ENCODE results near the gene ZFAND3.

ZFAND3 gene

GRCh38 chr6:37788259-37788658, 31.3 kb upstream of the ZFAND3 start:
- Mint-ChIP-seq H3K27me3 (peaks cover 24% of the 10 kb centered on the region), H3K27ac (no peak overlapping the region), H3K9me3 (no peaks in the 10 kb centered on the region), H3K4me1 (ENCODE audit: low read depth) (peaks cover 20% of the 10 kb centered on the region), H3K36me3 (ENCODE audit: low read depth) (no peaks in the 10 kb centered on the region), H3K4me3 (no peak overlapping the region)

- Mint-ChIP-seq H3K36me3 (ENCODE audit: low read depth) (no peaks in the 10 kb centered on the region), H3K27me3 (peaks cover 3% of the 10 kb centered on the region), H3K4me1 (ENCODE audit: low read depth) (peaks cover 11% of the 10 kb centered on the region), H3K4me3 (no peak overlapping the region), H3K9me3 (no peaks in the 10 kb centered on the region), H3K27ac (no peak overlapping the region)
Observed at GRCh38 chr6:37791156-37791919, 28.2 kb upstream of the ZFAND3 start.

- Mint-ChIP-seq H3K27ac (no peak overlapping the region), H3K4me3 (no peak overlapping the region), H3K9me3 (no peaks in the 10 kb centered on the region), H3K4me1 (ENCODE audit: low read depth) (peaks cover 11% of the 10 kb centered on the region), H3K36me3 (ENCODE audit: low read depth) (no peaks in the 10 kb centered on the region), H3K27me3 (no peaks in the 10 kb centered on the region)
Observed at GRCh38 chr6:37792457-37793033, 27.0 kb upstream of the ZFAND3 start.

GRCh38 chr6:37793067-37793466, 26.5 kb upstream of the ZFAND3 start:
- H3K4me1 Mint-ChIP-seq (ENCODE audit: low read depth), result peaks cover 11% of the 10 kb centered on the region
- H3K4me3 Mint-ChIP-seq, result no peak overlapping the region
- H3K27ac Mint-ChIP-seq, result no peak overlapping the region
- H3K36me3 Mint-ChIP-seq (ENCODE audit: low read depth), result no peaks in the 10 kb centered on the region
- H3K27me3 Mint-ChIP-seq, result no peaks in the 10 kb centered on the region
- no peaks in the 10 kb centered on the region for H3K9me3 Mint-ChIP-seq

GRCh38 chr6:37794825-37795224, 24.7 kb upstream of the ZFAND3 start:
- Mint-ChIP-seq H3K36me3 (ENCODE audit: low read depth) (no peaks in the 10 kb centered on the region), H3K9me3 (no peaks in the 10 kb centered on the region), H3K4me1 (ENCODE audit: low read depth) (peaks cover 11% of the 10 kb centered on the region), H3K27ac (no peak overlapping the region), H3K27me3 (no peaks in the 10 kb centered on the region), H3K4me3 (no peak overlapping the region)

GRCh38 chr6:37798436-37799262, 20.9 kb upstream of the ZFAND3 start:
- no peaks in the 10 kb centered on the region for H3K9me3 Mint-ChIP-seq
- no peaks in the 10 kb centered on the region for H3K27me3 Mint-ChIP-seq
- no peak overlapping the region for H3K4me3 Mint-ChIP-seq
- H3K4me1 Mint-ChIP-seq (ENCODE audit: low read depth), result no peaks in the 10 kb centered on the region
- H3K27ac Mint-ChIP-seq, result no peak overlapping the region
- H3K36me3 Mint-ChIP-seq (ENCODE audit: low read depth), result no peaks in the 10 kb centered on the region

GRCh38 chr6:37799263-37799644, 20.3 kb upstream of the ZFAND3 start:
- Mint-ChIP-seq H3K27ac (no peak overlapping the region), H3K9me3 (no peaks in the 10 kb centered on the region), H3K36me3 (ENCODE audit: low read depth) (no peaks in the 10 kb centered on the region), H3K4me1 (ENCODE audit: low read depth) (no peaks in the 10 kb centered on the region), H3K4me3 (no peak overlapping the region), H3K27me3 (no peaks in the 10 kb centered on the region)

GRCh38 chr6:37800703-37801604, 18.6 kb upstream of the ZFAND3 start:
- Mint-ChIP-seq H3K27me3 (no peaks in the 10 kb centered on the region), H3K36me3 (ENCODE audit: low read depth) (no peaks in the 10 kb centered on the region), H3K4me3 (no peak overlapping the region), H3K4me1 (ENCODE audit: low read depth) (no peaks in the 10 kb centered on the region), H3K9me3 (no peaks in the 10 kb centered on the region), H3K27ac (no peak overlapping the region)

GRCh38 chr6:37801605-37801940, 18.0 kb upstream of the ZFAND3 start:
- no peaks in the 10 kb centered on the region for H3K4me1 Mint-ChIP-seq (ENCODE audit: low read depth)
- no peak overlapping the region for H3K27ac Mint-ChIP-seq
- H3K36me3 Mint-ChIP-seq (ENCODE audit: low read depth), result no peaks in the 10 kb centered on the region
- H3K4me3 Mint-ChIP-seq, result no peak overlapping the region
- no peaks in the 10 kb centered on the region for H3K9me3 Mint-ChIP-seq
- no peaks in the 10 kb centered on the region for H3K27me3 Mint-ChIP-seq

GRCh38 chr6:37802810-37803209, 16.7 kb upstream of the ZFAND3 start:
- no peak overlapping the region for H3K27ac Mint-ChIP-seq
- H3K27me3 Mint-ChIP-seq, result no peaks in the 10 kb centered on the region
- H3K4me3 Mint-ChIP-seq, result no peak overlapping the region
- H3K36me3 Mint-ChIP-seq (ENCODE audit: low read depth), result no peaks in the 10 kb centered on the region
- no peaks in the 10 kb centered on the region for H3K4me1 Mint-ChIP-seq (ENCODE audit: low read depth)
- H3K9me3 Mint-ChIP-seq, result no peaks in the 10 kb centered on the region

GRCh38 chr6:37804586-37804985, 14.9 kb upstream of the ZFAND3 start:
- Mint-ChIP-seq H3K27ac (no peak overlapping the region), H3K27me3 (no peaks in the 10 kb centered on the region), H3K9me3 (no peaks in the 10 kb centered on the region), H3K4me3 (no peak overlapping the region), H3K36me3 (ENCODE audit: low read depth) (no peaks in the 10 kb centered on the region), H3K4me1 (ENCODE audit: low read depth) (no peaks in the 10 kb centered on the region)

GRCh38 chr6:37806213-37806612, 13.3 kb upstream of the ZFAND3 start:
- Mint-ChIP-seq H3K4me3 (no peak overlapping the region), H3K4me1 (ENCODE audit: low read depth) (no peaks in the 10 kb centered on the region), H3K27me3 (no peaks in the 10 kb centered on the region), H3K27ac (no peak overlapping the region), H3K36me3 (ENCODE audit: low read depth) (no peaks in the 10 kb centered on the region), H3K9me3 (no peaks in the 10 kb centered on the region)

GRCh38 chr6:37807656-37808055, 11.9 kb upstream of the ZFAND3 start:
- Mint-ChIP-seq H3K4me1 (ENCODE audit: low read depth) (no peaks in the 10 kb centered on the region), H3K36me3 (ENCODE audit: low read depth) (no peaks in the 10 kb centered on the region), H3K27me3 (no peaks in the 10 kb centered on the region), H3K4me3 (no peak overlapping the region), H3K9me3 (no peaks in the 10 kb centered on the region), H3K27ac (no peak overlapping the region)

GRCh38 chr6:37809197-37809543, 10.4 kb upstream of the ZFAND3 start:
- H3K27me3 Mint-ChIP-seq, result no peaks in the 10 kb centered on the region
- H3K4me1 Mint-ChIP-seq (ENCODE audit: low read depth), result no peaks in the 10 kb centered on the region
- H3K27ac Mint-ChIP-seq, result no peak overlapping the region
- H3K36me3 Mint-ChIP-seq (ENCODE audit: low read depth), result no peaks in the 10 kb centered on the region
- H3K9me3 Mint-ChIP-seq, result no peaks in the 10 kb centered on the region
- no peak overlapping the region for H3K4me3 Mint-ChIP-seq

- Mint-ChIP-seq H3K4me1 (ENCODE audit: low read depth) (peaks cover 6% of the 10 kb centered on the region), H3K27me3 (no peaks in the 10 kb centered on the region), H3K27ac (no peak overlapping the region)
Observed at GRCh38 chr6:37812841-37813240, 6.7 kb upstream of the ZFAND3 start.

More at GRCh38 chr6:37812841-37813240, 6.7 kb upstream of the ZFAND3 start:
- no peak overlapping the region for H3K4me3 Mint-ChIP-seq
- H3K9me3 Mint-ChIP-seq, result no peaks in the 10 kb centered on the region
- H3K36me3 Mint-ChIP-seq (ENCODE audit: low read depth), result no peaks in the 10 kb centered on the region

Data from stimulated activated naive CD8-positive, alpha-beta T cell treated with anti-CD3 and anti-CD28 coated beads, Interleukin-15, Interleukin-2, amounts not matched to agents 100 ng/mL and 50 ng/mL, for 24 hours (primary cell).